Measurements from ENCODE around the gene SNED1. TPM values are rescaled to one million over a fixed set of nuclear protein-coding genes. Genes with fewer than 3 reads are reported as not detected.
"Not testable (repeated sequence)": the region's sequence is repeated elsewhere in the genome, so short reads cannot be mapped to it uniquely, and the experiment has no call there.

The SNED1 gene
- total RNA-seq, 4 donors from 2014 or later, result 9.0 to 18.4 (median 17.1) TPM

GRCh38 chr2:241099246-241099645 is 100.8 kb downstream of the SNED1 start:
- no peak for TF ChIP-seq POLR2A (IDR thresholded peaks at IDR 0.05)
- intact Hi-C loops (cut with DNase I; ENCODE audit: low total_unique reads), result no loop called here
- DNase-seq (ENCODE audit: low spot score in 2 of 2), result peak in 1 of 2 donors; percentile 39
- H3K4me3 ChIP-seq (ENCODE audit: low read depth, poor library complexity, severe bottlenecking), result no peak overlapping the region
- WGBS, 2 donors, result 92 to 94% methylated on average over 5 of the region's 5 CpGs

GRCh38 chr2:241102239-241102803 is 103.9 kb downstream of the SNED1 start, which contains the start of gene MTERF4:
Gene MTERF4 (minus strand): TSS chr2:241102287. CDS start chr2:241102273, 14 bp downstream.
- H3K4me3 ChIP-seq (ENCODE audit: low read depth, poor library complexity, severe bottlenecking), result peak within 1 kb of the TSS; percentile 82
- 0 to 1% methylated on average over 16 to 54 of the region's 56 CpGs for WGBS, 2 donors
- intact Hi-C loops (cut with DNase I; ENCODE audit: low total_unique reads), result no loop called here
- TF ChIP-seq CTCF (IDR thresholded peaks at IDR 0.05) (no peak), POLR2A (IDR thresholded peaks at IDR 0.05) (no peak)
- DNase-seq (ENCODE audit: low spot score in 2 of 2), result peak; percentile 80 to 97

- intact Hi-C loops (cut with DNase I; ENCODE audit: low total_unique reads), result no loop called here
- 23 to 29% methylated on average over 5 of the region's 5 CpGs for WGBS, 2 donors
- no peak overlapping the region for H3K4me3 ChIP-seq (ENCODE audit: low read depth, poor library complexity, severe bottlenecking)
- TF ChIP-seq CTCF (IDR thresholded peaks at IDR 0.05), result no peak
- TF ChIP-seq POLR2A (IDR thresholded peaks at IDR 0.05), result no peak
- DNase-seq (ENCODE audit: low spot score in 2 of 2), result peak in 1 of 2 donors; percentile 29
Observed at GRCh38 chr2:241103176-241103595, 104.8 kb downstream of the SNED1 start.

- intact Hi-C loops (cut with DNase I; ENCODE audit: low total_unique reads); H3K4me3 ChIP-seq (ENCODE audit: low read depth, poor library complexity, severe bottlenecking): not testable (repeated sequence)
- peak in 1 of 2 donors; percentile 68 for DNase-seq (ENCODE audit: low spot score in 2 of 2)
- 93 to 97% methylated on average over 10 of the region's 10 CpGs for WGBS, 2 donors
Observed at GRCh38 chr2:241104611-241105010, 106.2 kb downstream of the SNED1 start.

GRCh38 chr2:241105641-241106040 is 107.2 kb downstream of the SNED1 start:
- no peak overlapping the region for H3K4me3 ChIP-seq (ENCODE audit: low read depth, poor library complexity, severe bottlenecking)
- TF ChIP-seq POLR2A (IDR thresholded peaks at IDR 0.05) (no peak), CTCF (IDR thresholded peaks at IDR 0.05) (no peak)
- DNase-seq (ENCODE audit: low spot score in 2 of 2), result peak in 1 of 2 donors; percentile 58
- intact Hi-C loops (cut with DNase I; ENCODE audit: low total_unique reads), result no loop called here
- 40 to 58% methylated on average over 3 of the region's 3 CpGs for WGBS, 2 donors

- peak in 1 of 2 donors; percentile 36 for DNase-seq (ENCODE audit: low spot score in 2 of 2)
- intact Hi-C loops (cut with DNase I; ENCODE audit: low total_unique reads), result no loop called here
- TF ChIP-seq CTCF (IDR thresholded peaks at IDR 0.05) (no peak), POLR2A (IDR thresholded peaks at IDR 0.05) (no peak)
- 90 to 93% methylated on average over 7 to 9 of the region's 9 CpGs for WGBS, 2 donors
- H3K4me3 ChIP-seq (ENCODE audit: low read depth, poor library complexity, severe bottlenecking), result no peak overlapping the region
Observed at GRCh38 chr2:241107031-241107783, 108.8 kb downstream of the SNED1 start.

All from lower leg skin (tissue), 4 donors.